Urinary bladder (tissue), 4 donors: Measurements from ENCODE around the gene GP1BA. TPM values are rescaled to one million over a fixed set of nuclear protein-coding genes. Genes with fewer than 3 reads are reported as not detected.

Experiments used
- DNase-seq: peaks from one replicate; pipeline ENCODE4 v3.0.0-alpha.2; 2015; ENCODE audit errors: extremely low spot score
- H3K27ac ChIP-seq: one replicate; pipeline ENCODE4 v1.5.1; 2013; ENCODE audit warnings: low read depth, mild to moderate bottlenecking, moderate library complexity
- H3K36me3 ChIP-seq: one replicate; pipeline ENCODE4 v1.6.1; 2013; ENCODE audit warnings: mild to moderate bottlenecking, moderate library complexity; ENCODE audit not compliant: insufficient read depth
- H3K4me1 ChIP-seq: one replicate; pipeline ENCODE4 v1.6.1; 2013; ENCODE audit warnings: mild to moderate bottlenecking, moderate library complexity; ENCODE audit not compliant: insufficient read depth
- H3K4me3 ChIP-seq: one replicate; pipeline ENCODE4 v1.5.1; 2013; ENCODE audit warnings: low read depth, low read length
- WGBS: extraction: QIAGEN DNeasy Blood & Tissue Kit; methylation state at CpG from one replicate; pipeline ENCODE4 v1.1.7; 2013; 5-methylcytosine and 5-hydroxymethylcytosine counted together
- polyA plus RNA-seq: library from polyadenylated mRNA; stranded (reverse); fragments of 200-250 nt; gene quantifications from one replicate; pipeline ENCODE4 v1.2.3, GENCODE V29; 2013
- total RNA-seq: library from RNA; depleted of rRNA; stranded (reverse); fragments of >200 nt; gene quantifications from one replicate; pipeline ENCODE4 v1.2.3, GENCODE V29; 2014
- donor health status: healthy with polysubstance abuse.
- donor health status: healthy.

GP1BA gene
- total and polyA plus RNA-seq, 2 donors, result 0.04 TPM; not detected in 1

GRCh38 chr17:4938069-4938491 is 6.0 kb downstream of the GP1BA start:
- Histone ChIP-seq H3K27ac (no peak overlapping the region), H3K36me3 (no peaks in the 10 kb centered on the region), H3K4me1 (no peaks in the 10 kb centered on the region), H3K4me3 (no peak overlapping the region)
- 88% methylated on average over 11 of the region's 11 CpGs for WGBS
- no peak for DNase-seq

GRCh38 chr17:4938688-4939545 is 6.8 kb downstream of the GP1BA start:
- DNase-seq, result no peak
- H3K36me3 ChIP-seq, result peaks cover 3% of the 10 kb centered on the region
- no peaks in the 10 kb centered on the region for H3K4me1 ChIP-seq
- WGBS, result 56% methylated on average over 19 of the region's 19 CpGs
- peak overlapping the region; percentile 76 for H3K4me3 ChIP-seq
- peak overlapping the region; percentile 81 for H3K27ac ChIP-seq

- Histone ChIP-seq H3K4me3 (peak overlapping the region; percentile 76), H3K4me1 (no peaks in the 10 kb centered on the region), H3K27ac (peak overlapping the region; percentile 81), H3K36me3 (peaks cover 3% of the 10 kb centered on the region)
- WGBS, result 0% methylated on average over 16 of the region's 16 CpGs
- no peak for DNase-seq
Observed at GRCh38 chr17:4939546-4939795, 7.4 kb downstream of the GP1BA start.

- peak; percentile 100 for DNase-seq
- under 1% methylated on average over 72 of the region's 72 CpGs for WGBS
- Histone ChIP-seq H3K36me3 (peaks cover 3% of the 10 kb centered on the region), H3K4me1 (no peaks in the 10 kb centered on the region), H3K4me3 (peak within 1 kb of the TSS; percentile 76), H3K27ac (peak within 1 kb of the TSS; percentile 94)
Observed at GRCh38 chr17:4939796-4940554, 7.9 kb downstream of the GP1BA start, which contains the start of the genes RNF167 and SLC25A11. Gene RNF167, plus strand, starts transcription at chr17:4940268. Its CDS starts 642 bp downstream, at chr17:4940910. Gene SLC25A11, minus strand, starts transcription at chr17:4940046. Its CDS starts 136 bp downstream, at chr17:4939910.

DNA sequence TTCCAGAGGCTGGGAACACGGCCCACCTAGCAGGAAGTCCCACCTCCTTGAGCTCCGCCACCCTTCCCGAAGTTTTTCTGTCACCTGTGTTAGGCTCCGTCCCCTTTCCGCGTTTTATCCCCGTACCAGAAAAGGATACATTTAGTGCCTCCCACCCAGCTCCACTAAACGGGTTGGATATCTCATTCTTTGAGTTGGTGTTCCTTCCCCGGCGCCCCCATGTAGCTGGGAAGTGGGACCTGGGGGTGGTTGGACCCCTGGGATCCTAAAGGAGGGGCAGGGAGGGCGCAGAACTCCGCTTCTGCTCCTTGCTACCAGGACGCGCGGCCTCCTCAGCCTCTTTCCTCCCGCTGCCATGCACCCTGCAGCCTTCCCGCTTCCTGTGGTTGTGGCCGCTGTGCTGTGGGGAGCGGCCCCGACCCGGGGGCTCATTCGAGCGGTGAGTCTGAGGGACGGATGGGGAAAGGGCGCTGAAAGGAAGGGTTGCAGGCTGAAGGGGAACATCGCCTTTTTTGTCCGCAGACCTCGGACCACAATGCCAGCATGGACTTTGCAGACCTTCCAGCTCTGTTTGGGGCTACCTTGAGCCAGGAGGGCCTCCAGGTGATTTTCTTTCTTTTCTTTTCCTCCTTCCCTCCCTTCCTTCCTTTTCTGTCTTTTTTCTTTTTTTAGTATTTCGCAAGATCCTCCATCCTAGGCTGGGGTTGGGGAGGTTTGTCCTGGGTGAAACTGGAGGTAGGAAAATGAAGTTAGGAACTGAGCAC is 8.7 kb downstream of the GP1BA start:
- 1% methylated on average over 29 of the region's 29 CpGs for WGBS
- Histone ChIP-seq H3K27ac (peak overlapping the region; percentile 94), H3K4me1 (no peaks in the 10 kb centered on the region), H3K36me3 (peaks cover 3% of the 10 kb centered on the region), H3K4me3 (peak overlapping the region; percentile 76)
- no peak for DNase-seq

DNA sequence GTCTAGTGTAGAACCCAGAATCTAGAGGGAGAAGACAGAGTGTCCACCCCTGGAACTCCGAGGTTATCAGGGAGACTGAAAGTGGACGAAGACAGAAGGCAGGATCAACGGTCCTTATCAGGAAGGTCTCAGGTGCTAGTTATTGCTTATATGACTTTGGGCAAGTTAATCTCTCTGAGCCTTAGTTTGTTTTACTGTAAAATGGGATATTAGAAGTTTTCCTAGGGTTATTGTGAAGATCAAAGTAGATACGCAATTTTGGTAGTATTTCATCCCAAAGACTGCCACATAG is 9.2 kb downstream of the GP1BA start:
- Histone ChIP-seq H3K27ac (no peak overlapping the region), H3K4me1 (no peaks in the 10 kb centered on the region)

GRCh38 chr17:4942760-4943508 is 10.9 kb downstream of the GP1BA start:
- H3K4me1 ChIP-seq, result no peaks in the 10 kb centered on the region
- no peak overlapping the region for H3K27ac ChIP-seq
- WGBS, result 72% methylated on average over 13 of the region's 13 CpGs
- no peak overlapping the region for H3K4me3 ChIP-seq
- DNase-seq, result no peak
- H3K36me3 ChIP-seq, result peaks cover 3% of the 10 kb centered on the region

More for the DNA sequence above, 9.2 kb downstream of the GP1BA start:
- Histone ChIP-seq H3K4me3 (peak overlapping the region; percentile 76), H3K36me3 (peaks cover 3% of the 10 kb centered on the region)
- no peak for DNase-seq
- 57% methylated on average over 4 of the region's 4 CpGs for whole genome bisulfite sequencing

GRCh38 chr17:4944163-4944553 is 12.1 kb downstream of the GP1BA start:
- WGBS, result 37% methylated on average over 3 of the region's 3 CpGs
- DNase-seq, result no peak
- no peaks in the 10 kb centered on the region for H3K4me1 ChIP-seq
- H3K4me3 ChIP-seq, result no peak overlapping the region
- H3K36me3 ChIP-seq, result peaks cover 3% of the 10 kb centered on the region
- H3K27ac ChIP-seq, result no peak overlapping the region

DNA sequence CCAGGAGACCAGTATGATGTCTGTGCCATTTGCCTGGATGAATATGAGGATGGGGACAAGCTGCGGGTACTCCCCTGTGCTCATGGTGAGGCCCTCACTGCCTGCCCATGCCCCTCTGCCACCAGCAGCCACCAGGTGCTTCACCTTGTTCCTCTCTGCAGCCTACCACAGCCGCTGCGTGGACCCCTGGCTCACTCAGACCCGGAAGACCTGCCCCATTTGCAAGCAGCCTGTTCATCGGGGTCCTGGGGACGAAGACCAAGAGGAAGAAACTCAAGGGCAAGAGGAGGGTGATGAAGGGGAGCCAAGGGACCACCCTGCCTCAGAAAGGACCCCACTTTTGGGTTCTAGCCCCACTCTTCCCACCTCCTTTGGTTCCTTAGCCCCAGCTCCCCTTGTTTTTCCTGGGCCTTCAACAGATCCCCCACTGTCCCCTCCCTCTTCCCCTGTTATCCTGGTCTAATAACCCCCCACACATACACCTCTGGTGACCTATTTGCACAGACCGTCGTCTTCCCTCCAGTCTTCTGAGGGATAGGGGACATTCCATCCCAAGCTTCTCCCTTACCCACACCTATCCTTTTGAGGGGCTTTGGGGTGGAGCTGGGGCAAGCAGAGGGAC is 12.6 kb downstream of the GP1BA start:
- Histone ChIP-seq H3K4me1 (no peaks in the 10 kb centered on the region), H3K4me3 (no peak overlapping the region), H3K27ac (peak overlapping the region; percentile 47), H3K36me3 (peaks cover 3% of the 10 kb centered on the region)
- DNase-seq, result no peak
- 66% methylated on average over 8 of the region's 8 CpGs for WGBS

DNA sequence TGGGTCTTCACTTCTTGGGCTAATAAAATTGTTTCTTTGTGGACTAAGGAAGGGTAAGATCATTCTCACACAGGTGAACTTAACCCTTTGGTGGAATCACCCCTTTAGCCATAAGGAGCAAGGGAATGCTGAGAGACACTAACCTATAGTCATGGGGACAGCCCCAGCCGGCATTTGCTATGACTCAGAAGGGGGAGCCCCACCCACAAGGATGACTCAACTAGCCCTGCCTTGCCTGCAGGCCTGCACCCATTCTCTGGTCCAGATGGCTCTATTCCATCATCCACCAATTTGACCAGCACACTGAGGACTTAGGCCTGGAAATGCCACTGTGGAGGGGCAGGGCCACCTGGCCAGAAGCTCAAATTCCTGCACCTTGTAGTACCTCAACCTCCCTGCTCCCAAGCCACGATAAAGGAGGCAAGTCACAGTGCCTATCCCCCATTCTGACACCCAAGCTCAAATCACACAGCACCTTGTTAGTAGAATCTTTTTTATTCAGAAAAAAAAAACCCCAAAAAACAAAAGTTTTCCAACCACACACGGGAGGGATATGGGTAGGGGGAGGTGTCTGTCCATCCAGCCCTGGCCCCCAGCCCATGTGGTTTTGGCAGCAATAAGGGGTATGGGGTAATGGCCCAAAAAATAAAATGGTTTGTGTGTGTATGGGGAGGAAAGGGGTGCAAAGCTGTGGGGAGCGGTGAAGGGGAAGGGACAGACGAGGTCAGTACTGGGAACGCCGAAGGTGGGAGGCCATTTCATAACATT is 13.3 kb downstream of the GP1BA start:
- Histone ChIP-seq H3K27ac (peak overlapping the region; percentile 61), H3K4me3 (no peak overlapping the region), H3K4me1 (no peaks in the 10 kb centered on the region), H3K36me3 (peaks cover 3% of the 10 kb centered on the region)
- no peak for DNase-seq
- WGBS, result 41% methylated on average over 7 of the region's 7 CpGs

DNA sequence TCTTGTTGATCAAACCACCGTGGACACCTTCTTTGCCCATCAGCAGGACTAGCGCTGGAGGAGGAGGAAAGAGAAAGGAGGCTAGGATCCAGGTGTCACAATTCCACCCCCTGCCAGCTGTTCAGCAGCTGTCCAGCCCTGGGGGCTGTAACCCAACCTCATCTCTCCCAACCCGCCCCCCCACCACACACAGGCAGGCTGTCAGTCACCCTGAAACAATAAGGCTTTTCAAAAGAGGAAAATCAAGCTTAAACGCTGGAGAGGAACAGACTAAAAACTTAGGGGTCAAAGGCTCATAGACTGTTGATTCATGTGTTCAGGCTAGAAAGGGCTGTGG is 13.8 kb downstream of the GP1BA start:
- peaks cover 3% of the 10 kb centered on the region for H3K36me3 ChIP-seq

DNA sequence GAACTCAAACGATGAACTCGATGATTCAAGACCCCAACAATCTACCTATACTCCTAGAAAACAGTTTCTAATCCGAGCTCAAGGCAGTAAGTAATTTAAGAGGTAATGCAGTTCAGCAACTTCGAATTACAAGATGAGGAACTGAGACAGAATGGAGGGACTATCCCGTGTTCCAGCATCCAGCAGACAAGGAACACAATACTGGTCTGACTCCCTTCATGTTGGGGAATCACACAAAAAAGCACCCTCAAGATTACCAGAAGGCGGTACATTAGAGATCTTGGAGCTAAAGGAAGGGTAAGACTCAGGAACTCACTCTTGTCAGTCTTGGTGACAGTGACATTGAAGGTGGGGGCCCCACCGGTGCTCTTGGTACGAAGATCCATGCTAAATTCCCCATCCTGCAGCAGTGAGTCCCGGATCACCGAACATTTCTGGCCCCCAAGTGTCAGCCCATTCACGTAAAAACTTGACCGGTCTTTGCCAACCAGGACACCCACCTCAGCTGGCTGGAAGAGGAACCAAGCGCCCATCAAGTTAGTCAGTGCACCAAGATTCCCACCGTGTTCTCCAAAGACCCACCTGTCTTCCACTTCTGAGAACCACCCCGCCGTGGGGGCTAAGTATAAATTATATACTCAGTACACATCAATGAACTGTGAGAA is 14.4 kb downstream of the GP1BA start:
- Histone ChIP-seq H3K36me3 (peaks cover 3% of the 10 kb centered on the region), H3K27ac (no peak overlapping the region), H3K4me3 (peak overlapping the region; percentile 97), H3K4me1 (no peaks in the 10 kb centered on the region)
- no peak for DNase-seq
- 30% methylated on average over 16 of the region's 16 CpGs for WGBS

More for the DNA sequence above, 13.8 kb downstream of the GP1BA start:
- DNase-seq, result no peak
- WGBS, result 39% methylated on average over 4 of the region's 4 CpGs
- Histone ChIP-seq H3K4me3 (no peak overlapping the region), H3K4me1 (no peaks in the 10 kb centered on the region), H3K27ac (peak overlapping the region; percentile 61)
